GM10248 (cell line): ENCODE measurements around the gene PHLPP1.

ENCODE experiments used
- CTCF ChIA-PET: fragments of 300-600 bp; sonication (Branson Sonifier 250); formaldehyde crosslinking; extraction: SDS; loops from one replicate; lab custom pipeline; 2021; ENCODE audit warnings: antibody characterized with exemption; lab: Yijun Ruan, JAX
- POLR2A ChIA-PET: fragments of 350-650 bp; sonication (Branson Sonifier 250); formaldehyde crosslinking; extraction: SDS; loops from one replicate; lab custom pipeline; 2020; ENCODE audit warnings: antibody characterized with exemption; lab: Yijun Ruan, JAX
- DNase-seq: peaks from one replicate; pipeline ENCODE4 v3.0.0; 2012; ENCODE audit errors: extremely low spot score
- TF ChIP-seq, protein P1 (sequence below): IDR thresholded peaks from 2 replicates; pipeline ENCODE4 v1.5.1; 2012; ENCODE audit warnings: mild to moderate bottlenecking, low read depth; ENCODE audit errors: extremely low read depth, missing control alignments, control extremely low read depth

The PHLPP1 gene

GRCh38 chr18:62715436-62715758, at the start of gene PHLPP1:
Gene PHLPP1 (plus strand): TSS chr18:62715541. CDS start chr18:62715684, 143 bp downstream.
- ChIA-PET POLR2A (interaction anchor here (1.0 kb wide), 1 partner anchor 243 kb away, joined by 3 read pairs; no protein-coding TSS in a partner anchor), CTCF (interaction anchor here (0.7 to 5.0 kb wide), 35 partner anchors 10 to 724 kb away, joined by 3 to 32 read pairs (median 4); no protein-coding TSS in a partner anchor)
- DNase-seq, result peak; percentile 60
- TF ChIP-seq, protein P1, sequence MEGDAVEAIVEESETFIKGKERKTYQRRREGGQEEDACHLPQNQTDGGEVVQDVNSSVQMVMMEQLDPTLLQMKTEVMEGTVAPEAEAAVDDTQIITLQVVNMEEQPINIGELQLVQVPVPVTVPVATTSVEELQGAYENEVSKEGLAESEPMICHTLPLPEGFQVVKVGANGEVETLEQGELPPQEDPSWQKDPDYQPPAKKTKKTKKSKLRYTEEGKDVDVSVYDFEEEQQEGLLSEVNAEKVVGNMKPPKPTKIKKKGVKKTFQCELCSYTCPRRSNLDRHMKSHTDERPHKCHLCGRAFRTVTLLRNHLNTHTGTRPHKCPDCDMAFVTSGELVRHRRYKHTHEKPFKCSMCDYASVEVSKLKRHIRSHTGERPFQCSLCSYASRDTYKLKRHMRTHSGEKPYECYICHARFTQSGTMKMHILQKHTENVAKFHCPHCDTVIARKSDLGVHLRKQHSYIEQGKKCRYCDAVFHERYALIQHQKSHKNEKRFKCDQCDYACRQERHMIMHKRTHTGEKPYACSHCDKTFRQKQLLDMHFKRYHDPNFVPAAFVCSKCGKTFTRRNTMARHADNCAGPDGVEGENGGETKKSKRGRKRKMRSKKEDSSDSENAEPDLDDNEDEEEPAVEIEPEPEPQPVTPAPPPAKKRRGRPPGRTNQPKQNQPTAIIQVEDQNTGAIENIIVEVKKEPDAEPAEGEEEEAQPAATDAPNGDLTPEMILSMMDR, result no peak

- DNase-seq, result no peak
- TF ChIP-seq, protein P1, result no peak
- POLR2A ChIA-PET, result no interaction called here
- CTCF ChIA-PET, result interaction anchor here (1.4 kb wide), 1 partner anchor 31 kb away, joined by 3 read pairs; no protein-coding TSS in a partner anchor
These were observed 46.1 kb upstream of the PHLPP1 start for GRCh38 chr18:62669225-62669624.

GRCh38 chr18:62670573-62670972, 44.8 kb upstream of the PHLPP1 start:
- TF ChIP-seq, protein P1, result no peak
- ChIA-PET POLR2A (no interaction called here), CTCF (interaction anchor here (1.0 to 1.6 kb wide), 2 partner anchors 20 to 311 kb away, joined by 4 read pairs; no protein-coding TSS in a partner anchor)
- DNase-seq, result no peak

- ChIA-PET POLR2A (no interaction called here), CTCF (interaction anchor here (0.9 kb wide), 1 partner anchor 86 kb away, joined by 3 read pairs; no protein-coding TSS in a partner anchor)
- TF ChIP-seq, protein P1, result no peak
- no peak for DNase-seq
These were observed 42.7 kb upstream of the PHLPP1 start for GRCh38 chr18:62672600-62672999.

GRCh38 chr18:62678847-62679485, 36.4 kb upstream of the PHLPP1 start:
- DNase-seq, result no peak
- ChIA-PET POLR2A (no interaction called here), CTCF (no interaction called here)
- TF ChIP-seq, protein P1, result no peak

- ChIA-PET CTCF (interaction anchor here (0.9 kb wide), 1 partner anchor 14 kb away, joined by 5 read pairs; no protein-coding TSS in a partner anchor), POLR2A (no interaction called here)
- DNase-seq, result no peak
- TF ChIP-seq, protein P1, result no peak
These were observed 33.0 kb upstream of the PHLPP1 start for GRCh38 chr18:62682371-62682770.
